SK-N-SH (cell line): ENCODE data around the gene TIMM29. TPM values are rescaled to one million over a fixed set of nuclear protein-coding genes. Genes with fewer than 3 reads are reported as not detected.
A peak's percentile ranks its signal among the peaks of the same experiment; 100 is the strongest.

Experiments
- CTCF ChIA-PET: fragments of 300-600, 350-600 bp; formaldehyde crosslinking; extraction: SDS; loops from one replicate; lab custom pipeline; 2021; lab: Yijun Ruan, JAX
- POLR2A ChIA-PET: fragments of 350-600 bp; sonication (Branson Sonifier 250); formaldehyde crosslinking; extraction: SDS; loops from one replicate; lab custom pipeline; 2020; ENCODE audit warnings: antibody characterized with exemption, inconsistent platforms; lab: Yijun Ruan, JAX
- DNase-seq: peaks from one replicate; pipeline ENCODE4 v3.0.0; 2012
- H2AFZ ChIP-seq: fragments of 200-600 bp; sonication (generic); 2 replicates; pipeline ENCODE4 v1.8.1; 2016; ENCODE audit warnings: antibody characterized with exemption, mild to moderate bottlenecking, low read depth
- H3F3A ChIP-seq: fragments of 200-600 bp; sonication (generic); replicated peaks from 2 replicates; pipeline ENCODE3; 2016; ENCODE audit warnings: antibody characterized with exemption, mild to moderate bottlenecking; ENCODE audit not compliant: insufficient read depth
- H3K27ac ChIP-seq, 2 experiments: fragments of 200-500 bp in 1 of 2; fragments of 200-600 bp in 1 of 2; sonication (Bioruptor generic) in 1 of 2; sonication (generic), shearing (Covaris generic) in 1 of 2; 2 replicates each; pipeline versions ENCODE4 v1.5.1 to v1.6.1; 2014 to 2016; ENCODE audit warnings: low read depth in 2 of 2, inconsistent platforms in 1 of 2, low read length in 1 of 2, mild to moderate bottlenecking in 1 of 2, mixed read lengths in 1 of 2
- H3K27me3 ChIP-seq: fragments of 200-600 bp; sonication (generic), shearing (Covaris generic); 2 replicates; pipeline ENCODE4 v1.6.1; 2016; ENCODE audit warnings: mixed run types; ENCODE audit not compliant: insufficient read depth
- H3K36me3 ChIP-seq, 2 experiments: fragments of 200-500 bp in 1 of 2; fragments of 200-600 bp in 1 of 2; sonication (Bioruptor generic) in 1 of 2; sonication (generic) in 1 of 2; replicated peaks in 1 of 2; 2 replicates each; pipeline versions ENCODE3 to v1.5.1; 2014 to 2016; ENCODE audit warnings: low read length in 1 of 2, mild to moderate bottlenecking in 1 of 2; ENCODE audit not compliant: insufficient read depth in 2 of 2, control insufficient read depth in 1 of 2
- H3K4me1 ChIP-seq, 2 experiments: fragments of 200-500 bp in 1 of 2; fragments of 200-600 bp in 1 of 2; sonication (Bioruptor generic) in 1 of 2; sonication (generic), shearing (Covaris generic) in 1 of 2; 2 replicates each; pipeline versions ENCODE4 v1.5.1 to v1.6.1; 2014 to 2016; ENCODE audit warnings: low read depth in 1 of 2, low read length in 1 of 2, mixed run types in 1 of 2; ENCODE audit not compliant: insufficient read depth in 2 of 2, control insufficient read depth in 1 of 2
- H3K4me2 ChIP-seq: fragments of 200-600 bp; sonication (generic), shearing (Covaris generic); 2 replicates; pipeline ENCODE4 v1.6.1; 2017; ENCODE audit warnings: mixed run types
- H3K4me3 ChIP-seq, 2 experiments: fragments of 200-500 bp in 1 of 2; fragments of 200-600 bp in 1 of 2; sonication (Bioruptor generic) in 1 of 2; sonication (generic), shearing (Covaris generic) in 1 of 2; 2 replicates each; pipeline versions ENCODE4 v1.5.1 to v1.8.1; 2014 to 2016; ENCODE audit warnings: low read depth in 2 of 2, inconsistent platforms in 1 of 2, low read length in 1 of 2, mild to moderate bottlenecking in 1 of 2, mixed read lengths in 1 of 2, moderate library complexity in 1 of 2
- H3K79me2 ChIP-seq: fragments of 200-600 bp; sonication (generic); 2 replicates; pipeline ENCODE4 v1.8.1; 2017; ENCODE audit warnings: mild to moderate bottlenecking; ENCODE audit not compliant: insufficient read depth
- H3K9ac ChIP-seq: fragments of 200-600 bp; sonication (generic); 2 replicates; pipeline ENCODE4 v1.6.1; 2017; ENCODE audit warnings: mixed run types
- H3K9me2 ChIP-seq: fragments of 200-600 bp; sonication (generic); 2 replicates; pipeline ENCODE4 v1.6.1; 2017; ENCODE audit warnings: mixed run types
- H3K9me3 ChIP-seq: fragments of 200-600 bp; sonication (generic); 2 replicates; pipeline ENCODE4 v1.6.1; 2017; ENCODE audit warnings: mixed run types, mild to moderate bottlenecking, moderate library complexity
- H4K20me1 ChIP-seq: fragments of 200-600 bp; sonication (generic); 2 replicates; pipeline ENCODE4 v1.6.1; 2017; ENCODE audit warnings: mild to moderate bottlenecking, mixed run types; ENCODE audit not compliant: insufficient read depth
- CTCF ChIP-seq: fragments of 200-600 bp; sonication (generic); IDR thresholded peaks from 2 replicates; pipeline ENCODE4 v1.6.1; 2017; ENCODE audit warnings: antibody characterized with exemption, mild to moderate bottlenecking, moderate library complexity
- EP300 ChIP-seq, 2 experiments: IDR thresholded peaks; 2 replicates each; pipeline versions ENCODE4 v1.4.0 to v1.6.1; 2012; ENCODE audit warnings: borderline replicate concordance in 1 of 2, low read depth in 1 of 2, low read length in 1 of 2
- EZH2phosphoT487 ChIP-seq: fragments of 200-600 bp; sonication (generic); IDR thresholded peaks from 2 replicates; pipeline ENCODE4 v1.6.1; 2017; ENCODE audit warnings: low read depth, mixed run types, mild to moderate bottlenecking, antibody characterized with exemption, moderate library complexity, borderline replicate concordance
- FOXJ3 ChIP-seq: sonication (generic); formaldehyde crosslinking; IDR thresholded peaks from 2 replicates; pipeline ENCODE4 v1.5.1; 2020; ENCODE audit warnings: mild to moderate bottlenecking, missing genetic modification reagents
- FOXM1 ChIP-seq: IDR thresholded peaks from 2 replicates; pipeline ENCODE4 v1.4.0; 2012; ENCODE audit warnings: low read depth, mild to moderate bottlenecking
- GATA2 ChIP-seq: sonication (generic); formaldehyde crosslinking; IDR thresholded peaks from 2 replicates; pipeline ENCODE4 v1.5.0; 2020; ENCODE audit warnings: mild to moderate bottlenecking, missing genetic modification reagents
- IRF3 ChIP-seq: fragments of 150-350 bp; IDR thresholded peaks from 2 replicates; pipeline ENCODE4 v1.6.1; 2016; ENCODE audit warnings: mild to moderate bottlenecking, low read depth, low read length
- JUND ChIP-seq: IDR thresholded peaks from 2 replicates; pipeline ENCODE4 v1.4.0; 2012
- MAX ChIP-seq: IDR thresholded peaks from 2 replicates; pipeline ENCODE4 v1.4.0; 2012; ENCODE audit warnings: low read depth
- MEF2A ChIP-seq: IDR thresholded peaks from 2 replicates; pipeline ENCODE4 v1.4.0; 2012; ENCODE audit warnings: low read depth, borderline replicate concordance
- MXI1 ChIP-seq: IDR thresholded peaks from 2 replicates; pipeline ENCODE4 v1.6.1; 2012; ENCODE audit warnings: mild to moderate bottlenecking, low read depth, low read length, improper control_type of control experiment
- NFIC ChIP-seq: IDR thresholded peaks from 2 replicates; pipeline ENCODE4 v1.4.0; 2012; ENCODE audit warnings: borderline replicate concordance
- NRF1 ChIP-seq: IDR thresholded peaks from 2 replicates; pipeline ENCODE4 v1.6.1; 2012; ENCODE audit warnings: low read depth, mild to moderate bottlenecking, low read length
- POLR2AphosphoS5 ChIP-seq: IDR thresholded peaks from 2 replicates; pipeline ENCODE4 v1.6.1; 2012; ENCODE audit warnings: low read depth, low read length
- RAD21 ChIP-seq: IDR thresholded peaks from 2 replicates; pipeline ENCODE4 v1.6.1; 2012; ENCODE audit warnings: mild to moderate bottlenecking, low read length
- REST ChIP-seq: IDR thresholded peaks from 2 replicates; pipeline ENCODE4 v1.6.1; 2012; ENCODE audit warnings: mild to moderate bottlenecking, low read depth, low read length, moderate library complexity
- TAF1 ChIP-seq: IDR thresholded peaks from 2 replicates; pipeline ENCODE4 v1.6.1; 2012; ENCODE audit warnings: low read depth, mild to moderate bottlenecking, low read length, moderate library complexity, borderline replicate concordance
- TCF12 ChIP-seq: IDR thresholded peaks from 2 replicates; pipeline ENCODE4 v1.4.0; 2012
- TEAD4 ChIP-seq: IDR thresholded peaks from 2 replicates; pipeline ENCODE4 v1.4.0; 2012; ENCODE audit warnings: mild to moderate bottlenecking, borderline replicate concordance; ENCODE audit not compliant: insufficient read depth
- USF1 ChIP-seq: IDR thresholded peaks from 2 replicates; pipeline ENCODE4 v1.4.0; 2012; ENCODE audit warnings: low read depth, borderline replicate concordance
- WGBS: methylation state at CpG from one replicate; pipeline ENCODE4 v1.1.6; 2017; ENCODE audit warnings: low lambda C conversion rate; 5-methylcytosine and 5-hydroxymethylcytosine counted together
- polyA plus RNA-seq, 3 experiments: library from polyadenylated mRNA; depleted of rRNA; stranded (reverse); fragments of >200 nt; gene quantifications; 2 replicates each; pipeline ENCODE4 v1.2.3, GENCODE V29; 2012

The TIMM29 gene
- polyA plus RNA-seq, 1 of the 3 experiments (the other 2 are of a cell fraction), result 12.5 TPM

GRCh38 chr19:10928563-10929401, at the start of gene TIMM29, which contains the start of gene YIPF2 (continued):
- TF ChIP-seq NFIC (no peak), RAD21 (no peak), MAX (peak; percentile 79), POLR2AphosphoS5 (peak; percentile 85), EP300 (IDR thresholded peaks at IDR 0.05; ENCODE audit: borderline replicate concordance in 1 of 2, low read depth in 1 of 2, low read length in 1 of 2) (peak in 1 of 2 experiments; percentile 9; a peak in 1 of 4 replicates)

- H3K27me3 ChIP-seq, result no peaks in the 10 kb centered on the region
- no peak overlapping the region for H2AFZ ChIP-seq
- peaks cover 9 to 19% of the 10 kb centered on the region in 2 experiments; a peak in 1 of 4 replicates for H3K4me1 ChIP-seq
- H3K9me3 ChIP-seq, result no peaks in the 10 kb centered on the region
- POLR2A ChIA-PET, result interaction anchor here (1.2 to 1.3 kb wide), 2 partner anchors 9 to 11 kb away, joined by 4 read pairs; no protein-coding TSS in a partner anchor
- no peak overlapping the region for H3K4me3 ChIP-seq
- WGBS, result 83% methylated on average over 12 of the region's 14 CpGs
- no peak overlapping the region; the same call in 1 of the 2 replicates for H3K4me2 ChIP-seq
- no peak overlapping the region; a peak in 1 of 4 replicates for H3K27ac ChIP-seq
- peaks cover 10% of the 10 kb centered on the region for H3F3A ChIP-seq
- no peak overlapping the region for H3K9ac ChIP-seq
- H3K36me3 ChIP-seq, result no peaks in the 10 kb centered on the region
- H4K20me1 ChIP-seq, result peaks cover 53% of the 10 kb centered on the region
- no peak for TF ChIP-seq REST
- no peak for TF ChIP-seq IRF3
- TF ChIP-seq EP300 (IDR thresholded peaks at IDR 0.05; ENCODE audit: borderline replicate concordance in 1 of 2, low read depth in 1 of 2, low read length in 1 of 2), result no peak
- TF ChIP-seq MEF2A, result no peak
- TF ChIP-seq TAF1, result no peak
- no peak for TF ChIP-seq MXI1
- no peak for TF ChIP-seq EZH2phosphoT487
- TF ChIP-seq FOXJ3 (CRISPR knock-in tag), result no peak
- no peak for TF ChIP-seq JUND
- no peak for TF ChIP-seq FOXM1
- no peak for TF ChIP-seq POLR2AphosphoS5
- TF ChIP-seq USF1, result no peak
- no peak for TF ChIP-seq NRF1
- TF ChIP-seq TEAD4, result no peak
- no peak for TF ChIP-seq TCF12
- no peak for TF ChIP-seq GATA2
- TF ChIP-seq RAD21, result no peak
- TF ChIP-seq CTCF, result no peak
- TF ChIP-seq, all 33 proteins: peak for 0
- peaks cover 100% of the 10 kb centered on the region for H3K79me2 ChIP-seq
- CTCF ChIA-PET, result interaction anchor here (0.6 to 5.1 kb wide), 6 partner anchors 9 to 54 kb away, joined by 3 to 49 read pairs (median 3); partner anchors contain the start of gene CARM1
- peak; percentile 45 for DNase-seq
- no peaks in the 10 kb centered on the region for H3K9me2 ChIP-seq
These were observed 47.1 kb upstream of the TIMM29 start for GRCh38 chr19:10881403-10882107.
